SU-DHL-6 (cell line): ENCODE results near the gene DCLK1.

ENCODE experiments used
- CTCF ChIP-seq: fragments of 200-600 bp; sonication (generic); IDR thresholded peaks from one replicate; pipeline ENCODE4 v1.5.1; 2017; ENCODE audit warnings: antibody characterized with exemption, mild to moderate bottlenecking, low read length, moderate library complexity; ENCODE audit not compliant: insufficient read depth, poor library complexity, severe bottlenecking
- EZH2phosphoT487 ChIP-seq: fragments of 200-600 bp; sonication (generic), shearing (Covaris generic); conservative IDR thresholded peaks from 2 replicates; pipeline ENCODE4 v1.6.1; 2018; ENCODE audit warnings: mild to moderate bottlenecking, antibody characterized with exemption, low read length, moderate library complexity, mixed read lengths

GRCh38 chr13:35835989-35836388, 295.2 kb downstream of the DCLK1 start:
- TF ChIP-seq CTCF: no peak
- TF ChIP-seq EZH2phosphoT487: no peak
